ENCODE measurements around the gene SUPT3H. TPM values are rescaled to one million over a fixed set of nuclear protein-coding genes. Genes with fewer than 3 reads are reported as not detected.

SUPT3H gene
- polyA plus RNA-seq, 1 experiment, result 8.7 TPM

DNA sequence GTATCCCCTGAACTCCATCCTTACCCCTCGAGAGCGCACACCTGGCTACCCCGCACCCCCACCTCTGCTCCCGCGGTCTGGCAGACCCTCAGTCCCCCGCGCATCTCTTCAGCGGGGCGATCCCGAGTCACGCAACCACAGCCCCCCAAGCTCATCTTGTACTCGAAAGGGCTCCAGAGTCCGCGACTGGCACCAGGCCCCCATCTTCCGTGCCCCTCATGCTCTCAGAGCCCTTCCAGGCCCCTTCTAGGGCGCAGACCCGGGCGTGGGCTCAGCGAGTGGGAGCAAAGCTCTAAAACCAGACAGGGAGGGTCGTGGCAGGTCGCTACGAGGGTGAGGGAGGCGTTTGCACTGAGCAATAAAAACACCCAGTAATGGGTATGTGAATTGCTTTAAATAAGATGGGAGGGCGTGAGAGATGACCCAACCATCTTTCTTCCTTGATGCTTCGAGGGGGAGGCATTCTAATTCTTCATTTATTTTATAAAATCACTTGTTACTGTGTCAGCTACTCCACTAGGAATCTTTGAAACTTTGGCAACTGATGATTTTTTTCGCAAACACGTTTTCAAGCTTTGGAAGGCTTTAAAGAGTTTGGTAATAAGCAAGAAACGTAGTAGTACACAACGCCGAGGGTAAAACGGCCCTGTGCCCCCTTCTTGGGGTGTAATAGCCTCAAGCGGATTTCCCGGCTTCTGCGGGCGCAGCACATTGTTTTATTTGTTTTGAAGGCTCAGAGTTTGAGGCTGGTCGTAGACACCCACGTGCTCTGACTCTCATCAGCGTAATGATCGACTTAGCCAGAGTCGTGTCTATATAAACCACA lies 42.6 kb upstream of the SUPT3H start:
- no peak for DNase-seq (ENCODE audit: low read depth, low spot score)
- ChIA-PET POLR2A (no interaction called here), CTCF (interaction anchor here (0.6 to 3.2 kb wide), 7 partner anchors 269 to 945 kb away, joined by 3 to 12 read pairs (median 6); no protein-coding TSS in a partner anchor)
- peak overlapping the region; percentile 94 for H3K4me3 ChIP-seq (ENCODE audit: low read depth, low read length)
- no peak overlapping the region for H3K27ac ChIP-seq (ENCODE audit: low read depth, low read length)
- no peaks in the 10 kb centered on the region; the same call in 1 of the 2 replicates for H3K9me3 ChIP-seq (ENCODE audit: control insufficient read depth, insufficient read depth, low read length)
- no peaks in the 10 kb centered on the region for H3K27me3 ChIP-seq (ENCODE audit: control insufficient read depth, insufficient read depth, low read length)
- TF ChIP-seq, protein P1, sequence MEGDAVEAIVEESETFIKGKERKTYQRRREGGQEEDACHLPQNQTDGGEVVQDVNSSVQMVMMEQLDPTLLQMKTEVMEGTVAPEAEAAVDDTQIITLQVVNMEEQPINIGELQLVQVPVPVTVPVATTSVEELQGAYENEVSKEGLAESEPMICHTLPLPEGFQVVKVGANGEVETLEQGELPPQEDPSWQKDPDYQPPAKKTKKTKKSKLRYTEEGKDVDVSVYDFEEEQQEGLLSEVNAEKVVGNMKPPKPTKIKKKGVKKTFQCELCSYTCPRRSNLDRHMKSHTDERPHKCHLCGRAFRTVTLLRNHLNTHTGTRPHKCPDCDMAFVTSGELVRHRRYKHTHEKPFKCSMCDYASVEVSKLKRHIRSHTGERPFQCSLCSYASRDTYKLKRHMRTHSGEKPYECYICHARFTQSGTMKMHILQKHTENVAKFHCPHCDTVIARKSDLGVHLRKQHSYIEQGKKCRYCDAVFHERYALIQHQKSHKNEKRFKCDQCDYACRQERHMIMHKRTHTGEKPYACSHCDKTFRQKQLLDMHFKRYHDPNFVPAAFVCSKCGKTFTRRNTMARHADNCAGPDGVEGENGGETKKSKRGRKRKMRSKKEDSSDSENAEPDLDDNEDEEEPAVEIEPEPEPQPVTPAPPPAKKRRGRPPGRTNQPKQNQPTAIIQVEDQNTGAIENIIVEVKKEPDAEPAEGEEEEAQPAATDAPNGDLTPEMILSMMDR (IDR thresholded peaks at IDR 0.05; ENCODE audit: low read depth, low read length), result no peak

- no peak for DNase-seq (ENCODE audit: low read depth, low spot score)
- H3K4me3 ChIP-seq (ENCODE audit: low read depth, low read length), result peak overlapping the region; percentile 94
- no peaks in the 10 kb centered on the region for H3K27me3 ChIP-seq (ENCODE audit: control insufficient read depth, insufficient read depth, low read length)
- ChIA-PET CTCF (interaction anchor here (0.6 to 3.2 kb wide), 5 partner anchors 269 to 944 kb away, joined by 3 to 12 read pairs (median 6); no protein-coding TSS in a partner anchor), POLR2A (no interaction called here)
- no peak overlapping the region for H3K27ac ChIP-seq (ENCODE audit: low read depth, low read length)
- no peaks in the 10 kb centered on the region; the same call in 1 of the 2 replicates for H3K9me3 ChIP-seq (ENCODE audit: control insufficient read depth, insufficient read depth, low read length)
- TF ChIP-seq, protein P1 (IDR thresholded peaks at IDR 0.05; ENCODE audit: low read depth, low read length), result peak; percentile 37
Measured at GRCh38 chr6:45419571-45420082, 41.9 kb upstream of the SUPT3H start.

DNA sequence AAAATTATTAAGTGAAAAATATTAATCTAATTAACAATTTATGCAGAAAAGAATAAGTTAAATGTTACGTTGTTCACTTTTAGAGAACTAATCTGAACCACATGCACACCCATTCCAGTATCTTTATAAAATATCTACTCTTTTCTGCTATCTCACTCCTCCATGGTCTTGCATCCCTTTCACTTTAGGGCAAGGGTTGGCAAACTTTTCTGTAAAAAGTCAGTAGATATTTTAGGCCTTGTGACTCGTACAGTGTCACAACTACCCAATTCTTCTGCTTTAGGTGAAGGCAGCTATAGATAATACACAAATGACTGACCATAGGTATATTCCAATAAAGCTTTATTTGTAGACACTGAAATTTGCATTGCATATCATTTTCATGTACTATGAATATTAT lies 39.7 kb upstream of the SUPT3H start:
- TF ChIP-seq, protein P1 (IDR thresholded peaks at IDR 0.05; ENCODE audit: low read depth, low read length), result no peak
- CTCF ChIA-PET, result interaction anchor here (1.5 kb wide), 1 partner anchor 787 kb away, joined by 6 read pairs; no protein-coding TSS in a partner anchor
- no peak overlapping the region for H3K4me3 ChIP-seq (ENCODE audit: low read depth, low read length)
- H3K27ac ChIP-seq (ENCODE audit: low read depth, low read length), result no peak overlapping the region
- H3K9me3 ChIP-seq (ENCODE audit: control insufficient read depth, insufficient read depth, low read length), result no peaks in the 10 kb centered on the region; the same call in 1 of the 2 replicates
- no peak for DNase-seq (ENCODE audit: low read depth, low spot score)
- POLR2A ChIA-PET, result interaction anchor here (0.8 kb wide), 1 partner anchor 29 kb away, joined by 3 read pairs; no protein-coding TSS in a partner anchor
- no peaks in the 10 kb centered on the region for H3K27me3 ChIP-seq (ENCODE audit: control insufficient read depth, insufficient read depth, low read length)

DNA sequence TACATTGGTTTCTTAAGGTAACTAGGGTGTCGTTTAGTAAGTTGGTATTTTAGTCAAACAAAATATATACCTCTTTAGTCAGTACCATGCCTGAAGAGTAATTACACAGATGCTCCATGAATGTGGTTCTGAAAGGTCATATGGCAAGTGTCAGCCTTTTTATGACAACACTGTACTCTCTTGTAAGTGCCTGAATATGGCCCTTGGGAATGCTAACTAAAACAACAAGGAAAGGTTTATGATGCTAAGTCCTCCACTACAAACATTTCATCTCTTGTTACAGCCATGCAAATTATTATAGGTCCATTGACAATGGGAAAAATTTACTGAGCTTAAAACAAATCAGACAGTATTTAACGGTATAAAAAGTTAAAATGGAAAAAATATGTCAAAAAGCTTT lies 39.0 kb upstream of the SUPT3H start:
- TF ChIP-seq, protein P1 (IDR thresholded peaks at IDR 0.05; ENCODE audit: low read depth, low read length), result no peak
- Histone ChIP-seq H3K27ac (ENCODE audit: low read depth, low read length) (no peak overlapping the region), H3K9me3 (ENCODE audit: control insufficient read depth, insufficient read depth, low read length) (no peaks in the 10 kb centered on the region; the same call in 1 of the 2 replicates), H3K4me3 (ENCODE audit: low read depth, low read length) (no peak overlapping the region), H3K27me3 (ENCODE audit: control insufficient read depth, insufficient read depth, low read length) (no peaks in the 10 kb centered on the region)
- no peak for DNase-seq (ENCODE audit: low read depth, low spot score)
- ChIA-PET POLR2A (no interaction called here), CTCF (interaction anchor here (1.5 kb wide), 1 partner anchor 786 kb away, joined by 6 read pairs; no protein-coding TSS in a partner anchor)

Data from AG04450 (cell line).